HG03520 (cell line): ENCODE results near the gene PTEN.
"Not testable (repeated sequence)": the region's sequence is repeated elsewhere in the genome, so short reads cannot be mapped to it uniquely, and the experiment has no call there.

ENCODE experiments used
- ATAC-seq: cut with Tn5 transposase; IDR thresholded peaks from one replicate; pipeline ENCODE4 v1.9.1; 2021; ENCODE audit warnings: mild to moderate bottlenecking, moderate library complexity; ENCODE audit not compliant: unreplicated experiment

PTEN gene

GRCh38 chr10:87868277-87868676 lies 4.9 kb downstream of the PTEN start:
- ATAC-seq: no peak

GRCh38 chr10:87869139-87869538 lies 5.7 kb downstream of the PTEN start:
- ATAC-seq: not testable (repeated sequence)

- no peak for ATAC-seq
Observed at GRCh38 chr10:87869773-87870551, 6.5 kb downstream of the PTEN start.

- ATAC-seq: no peak
Observed at GRCh38 chr10:87872828-87873227, 9.4 kb downstream of the PTEN start.

- ATAC-seq: no peak
Observed at GRCh38 chr10:87873656-87874055, 10.2 kb downstream of the PTEN start.

GRCh38 chr10:87875929-87876571 lies 12.6 kb downstream of the PTEN start:
- ATAC-seq: no peak

GRCh38 chr10:87878664-87879459 lies 15.4 kb downstream of the PTEN start:
- no peak for ATAC-seq

- ATAC-seq: no peak
Observed at GRCh38 chr10:87880336-87880735, 16.9 kb downstream of the PTEN start.

- not testable (repeated sequence) for ATAC-seq
Observed at GRCh38 chr10:87881373-87882059, 18.1 kb downstream of the PTEN start.

- ATAC-seq: no peak
Observed at GRCh38 chr10:87882555-87883294, 19.3 kb downstream of the PTEN start.

- ATAC-seq: no peak
Observed at GRCh38 chr10:87886635-87887034, 23.2 kb downstream of the PTEN start.

- no peak for ATAC-seq
Observed at GRCh38 chr10:87887146-87887545, 23.7 kb downstream of the PTEN start.

GRCh38 chr10:87887548-87888289 lies 24.3 kb downstream of the PTEN start:
- ATAC-seq: no peak

GRCh38 chr10:87895430-87895829 lies 32.0 kb downstream of the PTEN start:
- ATAC-seq: no peak

GRCh38 chr10:87896216-87896615 lies 32.8 kb downstream of the PTEN start:
- ATAC-seq: no peak

GRCh38 chr10:87897957-87898356 lies 34.5 kb downstream of the PTEN start:
- ATAC-seq: not testable (repeated sequence)

GRCh38 chr10:87903396-87903795 lies 40.0 kb downstream of the PTEN start:
- not testable (repeated sequence) for ATAC-seq

- no peak for ATAC-seq
Observed at GRCh38 chr10:87913156-87913921, 49.9 kb downstream of the PTEN start.

GRCh38 chr10:87915406-87915805 lies 52.0 kb downstream of the PTEN start:
- ATAC-seq: no peak
